ENCODE data around the gene PDRG1. TPM values are rescaled to one million over a fixed set of nuclear protein-coding genes. Genes with fewer than 3 reads are reported as not detected.

PDRG1 gene
- total and polyA plus RNA-seq, 7 donors: 7.8 to 37.5 (median 12.9) TPM

- DNase-seq: no peak
- Histone ChIP-seq H3K4me3 (no peak overlapping the region), H3K27ac (no peak overlapping the region), H3K27me3 (ENCODE audit: insufficient read depth in 3 of 3, low read length in 2 of 3) (no peaks in the 10 kb centered on the region), H3K36me3 (ENCODE audit: insufficient read depth in 1 of 2, low read depth in 1 of 2) (no peaks in the 10 kb centered on the region), H3K4me1 (no peaks in the 10 kb centered on the region), H3K9me3 (no peaks in the 10 kb centered on the region)
- no peak for TF ChIP-seq CTCF (IDR thresholded peaks at IDR 0.05)
- intact Hi-C loops (cut with DNase I): no loop called here
- no peak for ATAC-seq
- WGBS, 3 donors: 78 to 81% (median 78%) methylated on average over 5 of the region's 5 CpGs
Measured at GRCh38 chr20:31914170-31914569, 37.7 kb downstream of the PDRG1 start.

- H3K4me1 ChIP-seq: no peaks in the 10 kb centered on the region
- WGBS, 3 donors: 74 to 83% (median 77%) methylated on average over 15 of the region's 15 CpGs
- H3K27ac ChIP-seq: no peak overlapping the region
- intact Hi-C loops (cut with DNase I): no loop called here
- no peaks in the 10 kb centered on the region for H3K9me3 ChIP-seq
- no peak overlapping the region for H3K4me3 ChIP-seq
- DNase-seq (no peak), ATAC-seq (no peak)
- no peaks in the 10 kb centered on the region for H3K36me3 ChIP-seq (ENCODE audit: insufficient read depth in 1 of 2, low read depth in 1 of 2)
- no peak for TF ChIP-seq CTCF (IDR thresholded peaks at IDR 0.05)
- no peaks in the 10 kb centered on the region for H3K27me3 ChIP-seq (ENCODE audit: insufficient read depth in 3 of 3, low read length in 2 of 3)
Measured at GRCh38 chr20:31913431-31914157, 38.3 kb downstream of the PDRG1 start.

GRCh38 chr20:31910071-31910803, 41.6 kb downstream of the PDRG1 start:
- intact Hi-C loops (cut with DNase I): no loop called here
- WGBS, 3 donors: 81 to 87% (median 84%) methylated on average over 4 of the region's 4 CpGs
- Histone ChIP-seq H3K27me3 (ENCODE audit: insufficient read depth in 3 of 3, low read length in 2 of 3) (no peaks in the 10 kb centered on the region), H3K4me3 (no peak overlapping the region), H3K4me1 (no peaks in the 10 kb centered on the region), H3K9me3 (no peaks in the 10 kb centered on the region), H3K36me3 (ENCODE audit: insufficient read depth in 1 of 2, low read depth in 1 of 2) (no peaks in the 10 kb centered on the region), H3K27ac (no peak overlapping the region)
- ATAC-seq (no peak), DNase-seq (no peak)
- no peak for TF ChIP-seq CTCF (IDR thresholded peaks at IDR 0.05)

GRCh38 chr20:31909253-31910070, 42.4 kb downstream of the PDRG1 start:
- Histone ChIP-seq H3K36me3 (ENCODE audit: insufficient read depth in 1 of 2, low read depth in 1 of 2) (no peaks in the 10 kb centered on the region), H3K4me3 (no peak overlapping the region), H3K27me3 (ENCODE audit: insufficient read depth in 3 of 3, low read length in 2 of 3) (no peaks in the 10 kb centered on the region), H3K27ac (no peak overlapping the region), H3K9me3 (no peaks in the 10 kb centered on the region), H3K4me1 (no peaks in the 10 kb centered on the region)
- DNase-seq: no peak
- intact Hi-C loops (cut with DNase I): no loop called here
- no peak for TF ChIP-seq CTCF (IDR thresholded peaks at IDR 0.05)
- no peak for ATAC-seq
- 88 to 93% (median 92%) methylated on average over 17 of the region's 17 CpGs for WGBS, 3 donors

All from psoas muscle (tissue), 8 donors.